Esophagus muscularis mucosa (tissue), 4 donors: ENCODE results near the gene PCDHGB5.

Experiments
- CTCF ChIP-seq, 3 experiments: fragments of 200-600 bp in 2 of 3; fragments of 450-650 bp in 1 of 3; sonication (generic) in 2 of 3; IDR thresholded peaks; one replicate each; pipeline ENCODE4 v1.5.1; 2017 to 2019; ENCODE audit warnings: antibody characterized with exemption in 3 of 3, mild to moderate bottlenecking in 2 of 3, moderate library complexity in 1 of 3
- EP300 ChIP-seq: sonication (generic); formaldehyde crosslinking; IDR thresholded peaks from one replicate; pipeline ENCODE4 v1.6.1; 2017; ENCODE audit warnings: antibody characterized with exemption
- POLR2A ChIP-seq: fragments of 450-650 bp; IDR thresholded peaks from one replicate; pipeline ENCODE4 v1.6.1; 2017; ENCODE audit warnings: antibody characterized with exemption, moderate library complexity, mild to moderate bottlenecking, low read depth

GRCh38 chr5:141441571-141442170, 43.9 kb downstream of the PCDHGB5 start:
- TF ChIP-seq CTCF (IDR thresholded peaks at IDR 0.05) (no peak), POLR2A (no peak), EP300 (no peak)
